ENCODE results near the gene CCDC201.
"Not testable (repeated sequence)": the region's sequence is repeated elsewhere in the genome, so short reads cannot be mapped to it uniquely, and the experiment has no call there.

The CCDC201 gene

GRCh38 chr7:45812946-45813345 is 59.9 kb downstream of the CCDC201 start:
- no peaks in the 10 kb centered on the region for H3K9me2 ChIP-seq (replicated peaks; ENCODE audit: insufficient read depth, low read length)
- no peaks in the 10 kb centered on the region for H3F3A ChIP-seq (ENCODE audit: insufficient read depth)
- H3K4me2 ChIP-seq (ENCODE audit: low read depth, low read length, poor library complexity, severe bottlenecking), result no peak overlapping the region
- H3K9me3 ChIP-seq (ENCODE audit: insufficient read depth, low read length), result no peaks in the 10 kb centered on the region
- H3K4me3 ChIP-seq (ENCODE audit: insufficient read depth, low read length, poor library complexity, severe bottlenecking), result no peak overlapping the region
- H2AFZ ChIP-seq (ENCODE audit: low read depth, low read length, severe bottlenecking), result no peak overlapping the region
- no peaks in the 10 kb centered on the region for H3K79me2 ChIP-seq (ENCODE audit: insufficient read depth, low read length)
- no peak overlapping the region for H3K9ac ChIP-seq (ENCODE audit: low read length)
- TF ChIP-seq CTCF (IDR thresholded peaks at IDR 0.05; ENCODE audit: insufficient read depth, low read length, poor library complexity, severe bottlenecking) (no peak), EZH2phosphoT487 (conservative IDR thresholded peaks at IDR 0.05; ENCODE audit: low read length) (no peak)
- no peak overlapping the region for H3K27ac ChIP-seq (ENCODE audit: low read depth, low read length)
- no peaks in the 10 kb centered on the region for H4K20me1 ChIP-seq (ENCODE audit: low read depth, low read length)
- H3K36me3 ChIP-seq (ENCODE audit: low read length), result no peaks in the 10 kb centered on the region
- H3K27me3 ChIP-seq (ENCODE audit: low read length), result no peaks in the 10 kb centered on the region

GRCh38 chr7:45811652-45812234 is 61.1 kb downstream of the CCDC201 start:
- H3K79me2 ChIP-seq (ENCODE audit: insufficient read depth, low read length); H3K9ac ChIP-seq (ENCODE audit: low read length); H4K20me1 ChIP-seq (ENCODE audit: low read depth, low read length); H3K4me2 ChIP-seq (ENCODE audit: low read depth, low read length, poor library complexity, severe bottlenecking); H3K27me3 ChIP-seq (ENCODE audit: low read length); H3K9me3 ChIP-seq (ENCODE audit: insufficient read depth, low read length); H3K27ac ChIP-seq (ENCODE audit: low read depth, low read length); H3K9me2 ChIP-seq (replicated peaks; ENCODE audit: insufficient read depth, low read length); H3K4me3 ChIP-seq (ENCODE audit: insufficient read depth, low read length, poor library complexity, severe bottlenecking); H3K36me3 ChIP-seq (ENCODE audit: low read length); H2AFZ ChIP-seq (ENCODE audit: low read depth, low read length, severe bottlenecking); H3F3A ChIP-seq (ENCODE audit: insufficient read depth): not testable (repeated sequence)

- not testable (repeated sequence) for H3K27ac ChIP-seq (ENCODE audit: low read depth, low read length); H2AFZ ChIP-seq (ENCODE audit: low read depth, low read length, severe bottlenecking); H3K4me2 ChIP-seq (ENCODE audit: low read depth, low read length, poor library complexity, severe bottlenecking); H4K20me1 ChIP-seq (ENCODE audit: low read depth, low read length); H3K9ac ChIP-seq (ENCODE audit: low read length); H3K36me3 ChIP-seq (ENCODE audit: low read length); H3K4me3 ChIP-seq (ENCODE audit: insufficient read depth, low read length, poor library complexity, severe bottlenecking); H3F3A ChIP-seq (ENCODE audit: insufficient read depth); H3K9me2 ChIP-seq (replicated peaks; ENCODE audit: insufficient read depth, low read length); H3K79me2 ChIP-seq (ENCODE audit: insufficient read depth, low read length); H3K27me3 ChIP-seq (ENCODE audit: low read length); H3K9me3 ChIP-seq (ENCODE audit: insufficient read depth, low read length)
Measured at GRCh38 chr7:45810451-45811005, 62.4 kb downstream of the CCDC201 start.
